Activated CD4-positive, alpha-beta T cell treated with anti-CD3 and anti-CD28 coated beads for 36 hours (primary cell): ENCODE measurements around the gene MEGF11. TPM values are rescaled to one million over a fixed set of nuclear protein-coding genes. Genes with fewer than 3 reads are reported as not detected.

Experiments used
- ATAC-seq: fragments of 200-7000 bp; cut with Tn5 transposase; one replicate; pipeline ENCODE4 v1.10.0; 2021; ENCODE audit warnings: mild to moderate bottlenecking, moderate library complexity
- CTCF ChIA-PET: fragments of 350-600 bp; sonication (Branson Sonifier 250); formaldehyde crosslinking; loops from one replicate; lab custom pipeline; 2021; ENCODE audit warnings: antibody characterized with exemption; lab: Charles Lee
- POLR2A ChIA-PET: fragments of 350-600 bp; sonication (Branson Sonifier 250); formaldehyde crosslinking; loops from one replicate; lab custom pipeline; 2021; ENCODE audit warnings: antibody characterized with exemption, inconsistent platforms; lab: Charles Lee
- DNase-seq: peaks from one replicate; pipeline ENCODE4 v3.0.0-alpha.2; 2020
- H3K27ac Mint-ChIP-seq: one replicate; pipeline ENCODE4 v1.8.0; 2021; ENCODE audit warnings: mixed read lengths
- H3K27me3 Mint-ChIP-seq: one replicate; pipeline ENCODE4 v1.8.0; 2021; ENCODE audit warnings: mixed read lengths
- H3K36me3 Mint-ChIP-seq: one replicate; pipeline ENCODE4 v1.8.0; 2021; ENCODE audit warnings: low read depth, mixed read lengths
- H3K4me1 Mint-ChIP-seq: one replicate; pipeline ENCODE4 v1.8.0; 2021; ENCODE audit warnings: mixed read lengths
- H3K4me3 Mint-ChIP-seq: one replicate; pipeline ENCODE4 v1.8.0; 2021; ENCODE audit warnings: mild to moderate bottlenecking, moderate library complexity, mixed read lengths
- H3K9me3 Mint-ChIP-seq: one replicate; pipeline ENCODE4 v1.8.0; 2021; ENCODE audit warnings: low read depth, mixed read lengths
- intact Hi-C, 2 experiments: fragments of 100-400 bp; cut with DNase I in 1 of 2; cut with micrococcal nuclease in 1 of 2; formaldehyde crosslinking; loops; one replicate each; pipeline versions ENCODE4 v1.14.2 to v1.15.1; 2022 to 2024; cut with DNase I, micrococcal nuclease
- total RNA-seq, 2 experiments: library from RNA; stranded (reverse); gene quantifications; one replicate each; pipeline ENCODE4 v1.2.3, GENCODE V29; 2021

Gene MEGF11
- total RNA-seq, 2 experiments from 2014 or later: not detected

- DNase-seq (no peak), ATAC-seq (no peak)
- intact Hi-C loops: no loop called here
- H3K27ac Mint-ChIP-seq: no peak overlapping the region
- H3K4me1 Mint-ChIP-seq: no peaks in the 10 kb centered on the region
- H3K27me3 Mint-ChIP-seq: peaks cover 2% of the 10 kb centered on the region
- no peak overlapping the region for H3K4me3 Mint-ChIP-seq
- H3K36me3 Mint-ChIP-seq: no peaks in the 10 kb centered on the region
- ChIA-PET CTCF (interaction anchor here (1.3 kb wide), 1 partner anchor 10 kb away, joined by 4 read pairs; no protein-coding TSS in a partner anchor), POLR2A (no interaction called here)
- no peaks in the 10 kb centered on the region for H3K9me3 Mint-ChIP-seq
Measured at GRCh38 chr15:66228807-66229735, 24.5 kb downstream of the MEGF11 start.

DNA sequence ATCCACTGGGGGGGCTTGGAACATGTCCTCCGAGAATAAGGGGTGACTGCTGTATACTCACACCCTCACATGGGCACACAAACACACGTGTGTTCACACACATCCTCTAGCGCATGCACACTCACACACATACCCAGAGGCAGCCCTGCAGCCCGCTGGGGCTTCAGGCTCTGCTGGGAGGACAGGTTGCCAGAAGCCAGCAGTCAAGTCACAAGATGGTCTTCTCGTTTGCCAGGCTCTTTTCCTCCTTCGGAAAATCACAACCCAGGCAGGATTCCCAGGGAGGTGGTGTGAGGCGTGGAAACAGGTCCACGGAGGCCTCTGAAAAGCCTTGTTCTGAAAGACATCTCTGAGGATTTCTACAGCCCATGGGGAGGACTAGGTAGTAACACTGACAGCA is 26.8 kb downstream of the MEGF11 start:
- ChIA-PET POLR2A (no interaction called here), CTCF (no interaction called here)
- H3K9me3 Mint-ChIP-seq: no peaks in the 10 kb centered on the region
- intact Hi-C loops: no loop called here
- no peaks in the 10 kb centered on the region for H3K36me3 Mint-ChIP-seq
- ATAC-seq (no peak), DNase-seq (no peak)
- H3K27ac Mint-ChIP-seq: no peak overlapping the region
- H3K4me3 Mint-ChIP-seq: no peak overlapping the region
- peaks cover 2% of the 10 kb centered on the region for H3K27me3 Mint-ChIP-seq
- H3K4me1 Mint-ChIP-seq: no peaks in the 10 kb centered on the region

DNA sequence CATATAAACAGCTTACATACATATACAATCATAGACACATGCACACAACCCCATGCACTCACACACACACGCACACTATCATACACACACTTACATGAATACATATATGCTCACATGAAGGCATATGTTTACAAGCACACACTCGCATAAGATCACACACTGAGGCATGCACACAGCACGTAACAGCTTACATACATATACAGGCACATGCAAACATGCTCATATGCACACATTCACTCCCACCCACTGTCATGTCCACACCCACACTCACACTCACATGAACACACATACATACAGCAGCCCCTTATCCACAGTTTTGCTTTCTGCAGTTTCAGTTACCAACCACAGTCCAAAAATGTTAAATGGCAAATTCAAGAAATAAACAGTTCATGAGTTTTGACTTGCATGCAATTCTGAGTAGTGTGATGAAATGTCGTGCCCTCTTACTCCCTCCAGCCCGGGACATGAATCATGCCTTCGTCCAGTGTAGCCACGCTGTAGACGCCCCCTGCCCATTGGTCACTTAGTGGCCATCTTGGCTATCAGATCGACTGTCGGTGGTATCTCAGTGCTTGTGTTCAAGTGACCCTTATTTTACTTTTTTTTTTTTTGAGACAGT is 27.8 kb downstream of the MEGF11 start:
- H3K27ac Mint-ChIP-seq: no peak overlapping the region
- ATAC-seq: no peak
- no peaks in the 10 kb centered on the region for H3K9me3 Mint-ChIP-seq
- no peaks in the 10 kb centered on the region for H3K4me1 Mint-ChIP-seq
- H3K27me3 Mint-ChIP-seq: peaks cover 2% of the 10 kb centered on the region
- no peak overlapping the region for H3K4me3 Mint-ChIP-seq
- POLR2A ChIA-PET: no interaction called here
- H3K36me3 Mint-ChIP-seq: no peaks in the 10 kb centered on the region
- CTCF ChIA-PET: no interaction called here
- no peak for DNase-seq
- intact Hi-C loops: no loop called here

DNA sequence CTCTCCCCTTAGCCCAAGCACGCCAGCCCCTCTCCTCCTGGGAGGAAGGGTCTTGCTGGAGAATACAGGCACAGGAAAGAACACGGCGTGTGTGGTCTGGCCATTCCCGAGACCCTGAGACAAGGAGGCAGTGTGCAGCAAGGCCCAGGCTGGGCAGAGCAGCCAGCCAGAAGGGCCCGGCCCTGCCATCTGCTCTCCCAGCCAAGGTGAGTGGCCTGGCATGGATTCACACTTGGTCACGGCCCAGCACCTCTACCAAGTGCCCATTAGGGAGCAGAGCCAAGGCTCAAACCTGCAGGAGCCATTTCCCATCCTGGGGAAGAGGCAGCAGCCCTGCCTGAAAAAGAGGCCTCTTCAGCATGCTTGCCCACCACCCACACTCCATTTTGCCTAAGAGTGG is 28.6 kb downstream of the MEGF11 start:
- ChIA-PET POLR2A (no interaction called here), CTCF (no interaction called here)
- H3K9me3 Mint-ChIP-seq: no peaks in the 10 kb centered on the region
- no peaks in the 10 kb centered on the region for H3K4me1 Mint-ChIP-seq
- DNase-seq: no peak
- no peak overlapping the region for H3K4me3 Mint-ChIP-seq
- H3K27me3 Mint-ChIP-seq: peaks cover 2% of the 10 kb centered on the region
- no peak for ATAC-seq
- no peaks in the 10 kb centered on the region for H3K36me3 Mint-ChIP-seq
- H3K27ac Mint-ChIP-seq: no peak overlapping the region
- intact Hi-C loops: no loop called here

GRCh38 chr15:66222273-66223198 is 31.0 kb downstream of the MEGF11 start:
- DNase-seq (no peak), ATAC-seq (no peak)
- H3K9me3 Mint-ChIP-seq: no peaks in the 10 kb centered on the region
- no peaks in the 10 kb centered on the region for H3K27me3 Mint-ChIP-seq
- intact Hi-C loops: no loop called here
- no peak overlapping the region for H3K27ac Mint-ChIP-seq
- ChIA-PET CTCF (no interaction called here), POLR2A (no interaction called here)
- no peaks in the 10 kb centered on the region for H3K4me1 Mint-ChIP-seq
- H3K4me3 Mint-ChIP-seq: no peak overlapping the region
- no peaks in the 10 kb centered on the region for H3K36me3 Mint-ChIP-seq

DNA sequence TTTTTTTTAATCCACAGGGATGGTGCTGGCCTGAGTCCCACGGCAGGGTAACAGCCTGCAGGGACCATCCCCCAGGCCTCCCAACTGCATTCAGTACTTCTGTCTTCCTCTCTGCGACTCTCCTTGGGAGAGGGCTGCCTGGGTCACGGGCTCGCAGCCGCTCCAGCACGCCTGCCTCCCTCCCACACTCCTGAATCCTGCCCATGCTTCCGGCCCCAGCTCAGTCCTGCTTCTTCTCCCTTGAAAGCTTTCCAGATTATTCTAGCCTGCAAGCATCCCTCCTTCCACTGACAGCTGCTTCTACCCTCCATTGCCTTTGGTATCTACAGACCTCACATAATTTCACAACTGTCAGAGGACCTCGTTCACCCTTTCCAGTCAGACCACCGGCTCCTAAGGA is 32.4 kb downstream of the MEGF11 start:
- no peaks in the 10 kb centered on the region for H3K4me1 Mint-ChIP-seq
- H3K4me3 Mint-ChIP-seq: no peak overlapping the region
- CTCF ChIA-PET: no interaction called here
- H3K27ac Mint-ChIP-seq: no peak overlapping the region
- ATAC-seq (no peak), DNase-seq (no peak)
- H3K36me3 Mint-ChIP-seq: no peaks in the 10 kb centered on the region
- no peaks in the 10 kb centered on the region for H3K9me3 Mint-ChIP-seq
- intact Hi-C loops: no loop called here
- POLR2A ChIA-PET: no interaction called here
- H3K27me3 Mint-ChIP-seq: no peaks in the 10 kb centered on the region

DNA sequence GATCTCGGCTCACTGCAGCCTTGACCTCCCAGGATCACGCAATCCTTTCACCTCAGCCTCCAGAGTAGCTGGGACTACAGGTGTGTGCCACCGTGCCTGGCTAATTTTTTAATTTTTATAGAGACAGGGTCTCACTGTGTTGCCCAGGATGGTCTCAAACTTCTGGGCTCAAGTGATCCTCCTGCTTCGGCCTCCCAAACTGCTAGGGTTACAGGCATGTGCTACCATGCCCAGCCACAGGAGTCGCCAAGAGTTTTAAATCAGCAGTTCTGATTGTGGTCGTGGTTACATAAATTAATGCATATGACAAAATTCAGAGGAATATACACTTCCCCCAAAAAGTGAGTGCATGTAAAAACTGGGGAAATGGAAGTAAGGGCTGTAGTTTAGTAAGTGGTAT is 32.9 kb downstream of the MEGF11 start:
- intact Hi-C loops: no loop called here
- no peaks in the 10 kb centered on the region for H3K27me3 Mint-ChIP-seq
- no peak overlapping the region for H3K27ac Mint-ChIP-seq
- no peaks in the 10 kb centered on the region for H3K36me3 Mint-ChIP-seq
- no peak overlapping the region for H3K4me3 Mint-ChIP-seq
- H3K4me1 Mint-ChIP-seq: no peaks in the 10 kb centered on the region
- POLR2A ChIA-PET: no interaction called here
- CTCF ChIA-PET: no interaction called here
- DNase-seq (no peak), ATAC-seq (no peak)
- H3K9me3 Mint-ChIP-seq: no peaks in the 10 kb centered on the region

DNA sequence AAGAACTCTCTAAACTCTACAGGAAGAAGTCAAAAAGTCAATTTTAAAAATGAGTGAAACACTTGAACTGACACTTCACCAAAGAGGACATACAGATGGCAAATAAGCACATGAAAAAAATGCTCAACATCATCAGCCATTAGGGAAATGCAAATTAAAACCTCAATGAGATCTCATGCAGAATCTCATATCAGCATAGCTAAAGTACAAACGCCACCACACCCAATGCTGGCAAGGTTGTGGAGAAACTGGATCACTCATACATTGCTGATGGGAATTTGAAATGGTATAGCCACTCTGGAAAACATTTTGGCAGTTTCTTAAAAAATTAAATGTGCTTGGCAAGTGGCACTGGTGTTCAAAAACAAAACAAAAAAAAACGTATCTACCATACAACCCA is 34.2 kb downstream of the MEGF11 start:
- H3K27ac Mint-ChIP-seq: no peak overlapping the region
- H3K9me3 Mint-ChIP-seq: no peaks in the 10 kb centered on the region
- DNase-seq (no peak), ATAC-seq (no peak)
- ChIA-PET POLR2A (no interaction called here), CTCF (interaction anchor here (0.6 to 1.0 kb wide), 3 partner anchors 10 to 74 kb away, joined by 3 to 4 read pairs (median 3); partner anchors contain the start of gene DIS3L)
- H3K4me3 Mint-ChIP-seq: no peak overlapping the region
- no peaks in the 10 kb centered on the region for H3K27me3 Mint-ChIP-seq
- intact Hi-C loops: no loop called here
- no peaks in the 10 kb centered on the region for H3K4me1 Mint-ChIP-seq
- H3K36me3 Mint-ChIP-seq: no peaks in the 10 kb centered on the region

GRCh38 chr15:66216806-66217205 is 36.7 kb downstream of the MEGF11 start:
- intact Hi-C loops: no loop called here
- POLR2A ChIA-PET: no interaction called here
- no peak for ATAC-seq

GRCh38 chr15:66215811-66216210 is 37.7 kb downstream of the MEGF11 start:
- H3K27me3 Mint-ChIP-seq: no peaks in the 10 kb centered on the region
- H3K27ac Mint-ChIP-seq: no peak overlapping the region
- CTCF ChIA-PET: no interaction called here
- no peaks in the 10 kb centered on the region for H3K36me3 Mint-ChIP-seq
- intact Hi-C loops: no loop called here
- no peak for ATAC-seq
- H3K9me3 Mint-ChIP-seq: no peaks in the 10 kb centered on the region
- no peak for DNase-seq
- POLR2A ChIA-PET: no interaction called here
- no peak overlapping the region for H3K4me3 Mint-ChIP-seq
- no peaks in the 10 kb centered on the region for H3K4me1 Mint-ChIP-seq

More at GRCh38 chr15:66216806-66217205, 36.7 kb downstream of the MEGF11 start:
- no peak for DNase-seq
- Mint-ChIP-seq H3K4me1 (no peaks in the 10 kb centered on the region), H3K27ac (no peak overlapping the region), H3K4me3 (no peak overlapping the region), H3K27me3 (no peaks in the 10 kb centered on the region), H3K36me3 (no peaks in the 10 kb centered on the region), H3K9me3 (no peaks in the 10 kb centered on the region)
- CTCF ChIA-PET: interaction anchor here (0.5 to 1.4 kb wide), 3 partner anchors 16 to 1105 kb away, joined by 3 to 4 read pairs (median 3); no protein-coding TSS in a partner anchor

DNA sequence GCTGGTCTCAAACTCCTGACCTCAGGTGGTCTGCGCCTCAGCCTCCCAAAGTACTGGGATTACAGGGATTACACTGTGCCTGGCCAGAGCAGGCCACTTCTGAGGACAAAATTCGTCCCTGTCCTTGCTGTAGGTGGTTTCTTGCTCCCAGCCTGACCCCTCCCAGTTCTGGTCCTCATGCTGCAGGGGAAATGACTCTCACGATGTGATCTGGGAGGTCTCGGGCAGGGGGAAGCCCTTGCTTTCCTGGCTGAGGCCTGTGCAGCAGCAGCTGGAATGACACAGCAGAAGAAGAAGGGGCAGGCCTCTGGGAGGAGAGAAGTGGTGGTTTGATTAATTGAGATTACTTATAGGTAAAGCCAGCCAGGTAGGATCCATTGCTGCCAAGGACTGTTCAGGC is 39.3 kb downstream of the MEGF11 start:
- DNase-seq (no peak), ATAC-seq (no peak)
- Mint-ChIP-seq H3K4me1 (no peaks in the 10 kb centered on the region), H3K27ac (no peak overlapping the region), H3K4me3 (no peak overlapping the region), H3K36me3 (no peaks in the 10 kb centered on the region), H3K27me3 (no peaks in the 10 kb centered on the region), H3K9me3 (no peaks in the 10 kb centered on the region)
- ChIA-PET CTCF (no interaction called here), POLR2A (no interaction called here)
- intact Hi-C loops: no loop called here
